ENCODE data around the gene FEZ2.
"Not testable (repeated sequence)": the region's sequence is repeated elsewhere in the genome, so short reads cannot be mapped to it uniquely, and the experiment has no call there.

The FEZ2 gene

GRCh38 chr2:36597532-36598377 is at the start of gene FEZ2:
Gene FEZ2 (minus strand): TSS chr2:36598168. CDS start chr2:36598142, 26 bp downstream.
- intact Hi-C loops (cut with DNase I) = loop anchor here (5.0 kb wide), 2 partner anchors 35 to 240 kb away; partner anchors contain the start of gene CRIM1
- peak; percentile 38 to 95 (median 66) for DNase-seq

GRCh38 chr2:36634981-36635597 is 37.1 kb upstream of the FEZ2 start:
- DNase-seq = no peak
- intact Hi-C loops (cut with DNase I) = no loop called here

GRCh38 chr2:36633470-36634092 is 35.6 kb upstream of the FEZ2 start:
- intact Hi-C loops (cut with DNase I) = no loop called here
- no peak for DNase-seq

- intact Hi-C loops (cut with DNase I) = no loop called here
- no peak for DNase-seq
Observed at GRCh38 chr2:36626756-36627155, 28.8 kb upstream of the FEZ2 start.

- DNase-seq = no peak
- intact Hi-C loops (cut with DNase I) = no loop called here
Observed at GRCh38 chr2:36626071-36626470, 28.1 kb upstream of the FEZ2 start.

GRCh38 chr2:36625304-36625703 is 27.3 kb upstream of the FEZ2 start:
- intact Hi-C loops (cut with DNase I) = no loop called here
- DNase-seq = no peak

GRCh38 chr2:36620321-36620720 is 22.4 kb upstream of the FEZ2 start:
- DNase-seq = no peak
- intact Hi-C loops (cut with DNase I) = no loop called here

GRCh38 chr2:36618381-36618780 is 20.4 kb upstream of the FEZ2 start:
- intact Hi-C loops (cut with DNase I) = no loop called here
- no peak for DNase-seq

GRCh38 chr2:36616947-36617346 is 19.0 kb upstream of the FEZ2 start:
- DNase-seq = no peak
- intact Hi-C loops (cut with DNase I) = no loop called here

- no peak for DNase-seq
- intact Hi-C loops (cut with DNase I) = no loop called here
Observed at GRCh38 chr2:36615222-36615621, 17.3 kb upstream of the FEZ2 start.

GRCh38 chr2:36613801-36614200 is 15.8 kb upstream of the FEZ2 start:
- no peak for DNase-seq
- intact Hi-C loops (cut with DNase I) = no loop called here

- DNase-seq = no peak
- intact Hi-C loops (cut with DNase I) = no loop called here
Observed at GRCh38 chr2:36611316-36611990, 13.5 kb upstream of the FEZ2 start.

GRCh38 chr2:36609507-36609906 is 11.5 kb upstream of the FEZ2 start:
- DNase-seq = no peak
- intact Hi-C loops (cut with DNase I) = no loop called here

- no peak for DNase-seq
- intact Hi-C loops (cut with DNase I) = no loop called here
Observed at GRCh38 chr2:36607947-36608346, 10.0 kb upstream of the FEZ2 start.

GRCh38 chr2:36606925-36607324 is 9.0 kb upstream of the FEZ2 start:
- intact Hi-C loops (cut with DNase I) = no loop called here
- no peak for DNase-seq

- intact Hi-C loops (cut with DNase I) = no loop called here
- no peak for DNase-seq
Observed at GRCh38 chr2:36605273-36605672, 7.3 kb upstream of the FEZ2 start.

GRCh38 chr2:36603629-36604028 is 5.7 kb upstream of the FEZ2 start:
- intact Hi-C loops (cut with DNase I); DNase-seq: not testable (repeated sequence)

GRCh38 chr2:36597003-36597531 is 901 bp downstream of the FEZ2 start:
- intact Hi-C loops (cut with DNase I) = loop anchor here (5.0 kb wide), 2 partner anchors 35 to 240 kb away; partner anchors contain the start of gene CRIM1
- DNase-seq = peak in 1 of 10 donors; percentile 15

- intact Hi-C loops (cut with DNase I) = loop anchor here (5.0 kb wide), 2 partner anchors 34 to 239 kb away; partner anchors contain the start of gene CRIM1
- DNase-seq = peak in 2 of 10 donors; percentile 68 to 73
Observed at GRCh38 chr2:36596397-36596796, 1.6 kb downstream of the FEZ2 start.

GRCh38 chr2:36594849-36595248 is 3.1 kb downstream of the FEZ2 start:
- intact Hi-C loops (cut with DNase I) = loop anchor here (5.0 kb wide), 2 partner anchors 33 to 238 kb away; partner anchors contain the start of gene CRIM1
- DNase-seq = no peak

Data from posterior cingulate gyrus (tissue), 11 donors.